Adipose tissue (tissue), 3 donors: ENCODE data around the gene FRMPD4. TPM values are rescaled to one million over a fixed set of nuclear protein-coding genes. Genes with fewer than 3 reads are reported as not detected.

Experiments
- H3K27ac ChIP-seq: one replicate; pipeline ENCODE4 v1.5.1; 2013; ENCODE audit warnings: low read depth, low read length
- WGBS, 3 donors: extraction: QIAGEN DNeasy Blood & Tissue Kit; methylation state at CpG; one replicate each; pipeline ENCODE4 v1.1.7; 2013; 5-methylcytosine and 5-hydroxymethylcytosine counted together
- polyA plus RNA-seq, 3 donors: library from polyadenylated mRNA; stranded (reverse); fragments of 200-250 nt; gene quantifications; one replicate each; pipeline ENCODE4 v1.2.3, GENCODE V29; 2013
- donor health status: healthy with polysubstance abuse.
- donor health status: Bipolar disorder and iron deficiency.
- donor health status: healthy.

The FRMPD4 gene
- polyA plus RNA-seq, 3 donors = 0.01 to 0.03 TPM; not detected in 1

- H3K27ac ChIP-seq = no peak overlapping the region
- WGBS, 3 donors = 0 to 5% (median 3%) methylated on average over 1 of the region's 1 CpG
These were observed 410.5 kb downstream of the FRMPD4 start for GRCh38 chrX:12548746-12549145.

GRCh38 chrX:12554206-12554605 lies 415.9 kb downstream of the FRMPD4 start:
- H3K27ac ChIP-seq = no peak overlapping the region

GRCh38 chrX:12563121-12563520 lies 424.8 kb downstream of the FRMPD4 start:
- H3K27ac ChIP-seq = no peak overlapping the region
- WGBS, 3 donors = 74 to 100% (median 93%) methylated on average over 1 of the region's 1 CpG

GRCh38 chrX:12564221-12564620 lies 425.9 kb downstream of the FRMPD4 start:
- H3K27ac ChIP-seq = no peak overlapping the region
- WGBS, 3 donors = 80 to 94% (median 83%) methylated on average over 2 of the region's 2 CpGs

GRCh38 chrX:12567857-12568256 lies 429.6 kb downstream of the FRMPD4 start:
- WGBS, 3 donors = 37 to 55% (median 46%) methylated on average over 2 of the region's 2 CpGs
- no peak overlapping the region for H3K27ac ChIP-seq

GRCh38 chrX:12570859-12571501 lies 432.7 kb downstream of the FRMPD4 start:
- no peak overlapping the region for H3K27ac ChIP-seq
- WGBS, 3 donors = 52 to 68% (median 65%) methylated on average over 4 of the region's 4 CpGs

GRCh38 chrX:12579311-12579710 lies 441.0 kb downstream of the FRMPD4 start:
- 71 to 82% (median 82%) methylated on average over 5 of the region's 5 CpGs for WGBS, 3 donors
- H3K27ac ChIP-seq = no peak overlapping the region

GRCh38 chrX:12580548-12580947 lies 442.3 kb downstream of the FRMPD4 start:
- no peak overlapping the region for H3K27ac ChIP-seq
- 32 to 61% (median 52%) methylated on average over 3 of the region's 3 CpGs for WGBS, 3 donors

- 74 to 92% (median 81%) methylated on average over 3 to 4 of the region's 4 CpGs for WGBS, 3 donors
- no peak overlapping the region for H3K27ac ChIP-seq
These were observed 443.3 kb downstream of the FRMPD4 start for GRCh38 chrX:12581546-12581945.

GRCh38 chrX:12582649-12583048 lies 444.4 kb downstream of the FRMPD4 start:
- H3K27ac ChIP-seq = no peak overlapping the region
- 67 to 78% (median 70%) methylated on average over 4 of the region's 4 CpGs for WGBS, 3 donors

GRCh38 chrX:12583543-12583942 lies 445.3 kb downstream of the FRMPD4 start:
- H3K27ac ChIP-seq = no peak overlapping the region
- WGBS, 3 donors = 74 to 90% (median 89%) methylated on average over 12 to 25 of the region's 25 CpGs

- WGBS, 3 donors = 53 to 79% (median 76%) methylated on average over 1 of the region's 1 CpG
- H3K27ac ChIP-seq = no peak overlapping the region
These were observed 457.4 kb downstream of the FRMPD4 start for GRCh38 chrX:12595720-12596119.

GRCh38 chrX:12610079-12610478 lies 471.8 kb downstream of the FRMPD4 start:
- H3K27ac ChIP-seq = no peak overlapping the region
- 35 to 71% (median 41%) methylated on average over 2 of the region's 2 CpGs for WGBS, 3 donors

GRCh38 chrX:12611471-12611870 lies 473.2 kb downstream of the FRMPD4 start:
- H3K27ac ChIP-seq = no peak overlapping the region
- 71 to 83% (median 74%) methylated on average over 4 of the region's 4 CpGs for WGBS, 3 donors

GRCh38 chrX:12614266-12614665 lies 476.0 kb downstream of the FRMPD4 start:
- 84 to 93% (median 84%) methylated on average over 5 of the region's 5 CpGs for WGBS, 3 donors
- H3K27ac ChIP-seq = no peak overlapping the region

- H3K27ac ChIP-seq = no peak overlapping the region
These were observed 476.8 kb downstream of the FRMPD4 start for GRCh38 chrX:12615061-12615460.

GRCh38 chrX:12617241-12617640 lies 479.0 kb downstream of the FRMPD4 start:
- H3K27ac ChIP-seq = no peak overlapping the region

- no peak overlapping the region for H3K27ac ChIP-seq
- 86 to 93% (median 89%) methylated on average over 1 of the region's 1 CpG for WGBS, 3 donors
These were observed 509.0 kb downstream of the FRMPD4 start for GRCh38 chrX:12647230-12647629.

- WGBS, 3 donors = 67 to 79% (median 71%) methylated on average over 5 of the region's 5 CpGs
- H3K27ac ChIP-seq = no peak overlapping the region
These were observed 510.7 kb downstream of the FRMPD4 start for GRCh38 chrX:12648995-12649394.

GRCh38 chrX:12657433-12657832 lies 519.2 kb downstream of the FRMPD4 start:
- H3K27ac ChIP-seq = no peak overlapping the region
- WGBS, 3 donors = 45 to 85% (median 59%) methylated on average over 1 of the region's 1 CpG

GRCh38 chrX:12657881-12658280 lies 519.6 kb downstream of the FRMPD4 start:
- WGBS, 3 donors = 41 to 62% (median 48%) methylated on average over 1 of the region's 1 CpG

More at GRCh38 chrX:12657881-12658280, 519.6 kb downstream of the FRMPD4 start:
- H3K27ac ChIP-seq = no peak overlapping the region
